ENCODE results near the gene TYW1B.
"Not testable (repeated sequence)": the region's sequence is repeated elsewhere in the genome, so short reads cannot be mapped to it uniquely, and the experiment has no call there.

GRCh38 chr7:72829291-72829686 is 1.3 kb upstream of the TYW1B start:
- TF ChIP-seq EP300, CTCF (IDR thresholded peaks at IDR 0.05): not testable (repeated sequence)
- TF ChIP-seq POLR2A (IDR thresholded peaks at IDR 0.05): peak in 2 of 4 donors; percentile 78 to 87
